SK-N-SH (cell line): ENCODE data around the gene MEF2C.

Source experiments
- RAD21 ChIP-seq: IDR thresholded peaks from 2 replicates; pipeline ENCODE4 v1.6.1; 2012; ENCODE audit warnings: mild to moderate bottlenecking, low read length
- TF ChIP-seq, protein P1 (sequence below): fragments of 200-600 bp; sonication (generic); IDR thresholded peaks from 2 replicates; pipeline ENCODE4 v1.6.1; 2017; ENCODE audit warnings: antibody characterized with exemption, mild to moderate bottlenecking, moderate library complexity
- TF ChIP-seq, protein P2 (sequence below): IDR thresholded peaks from 2 replicates; pipeline ENCODE4 v1.4.0; 2012; ENCODE audit warnings: low read depth, borderline replicate concordance

DNA sequence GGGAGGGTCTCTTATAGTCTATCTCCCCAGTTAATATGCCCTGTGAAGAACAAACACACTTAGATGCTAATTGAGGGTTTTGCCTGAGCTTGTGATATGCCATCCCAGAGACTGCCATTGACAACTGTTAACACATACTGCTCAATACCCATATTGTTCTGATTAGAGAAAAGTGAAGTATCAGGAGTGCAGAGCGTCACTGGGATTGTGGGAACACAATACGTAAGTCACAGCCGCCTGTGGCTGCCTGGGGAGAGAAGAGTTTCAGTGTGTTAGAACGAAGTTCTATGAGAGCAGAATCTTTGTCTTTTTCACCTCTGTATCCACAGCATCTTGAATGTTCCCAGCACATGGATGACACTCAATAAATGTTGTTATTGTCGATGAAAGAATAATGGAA, 110.2 kb downstream of the MEF2C start:
- TF ChIP-seq, protein P1, sequence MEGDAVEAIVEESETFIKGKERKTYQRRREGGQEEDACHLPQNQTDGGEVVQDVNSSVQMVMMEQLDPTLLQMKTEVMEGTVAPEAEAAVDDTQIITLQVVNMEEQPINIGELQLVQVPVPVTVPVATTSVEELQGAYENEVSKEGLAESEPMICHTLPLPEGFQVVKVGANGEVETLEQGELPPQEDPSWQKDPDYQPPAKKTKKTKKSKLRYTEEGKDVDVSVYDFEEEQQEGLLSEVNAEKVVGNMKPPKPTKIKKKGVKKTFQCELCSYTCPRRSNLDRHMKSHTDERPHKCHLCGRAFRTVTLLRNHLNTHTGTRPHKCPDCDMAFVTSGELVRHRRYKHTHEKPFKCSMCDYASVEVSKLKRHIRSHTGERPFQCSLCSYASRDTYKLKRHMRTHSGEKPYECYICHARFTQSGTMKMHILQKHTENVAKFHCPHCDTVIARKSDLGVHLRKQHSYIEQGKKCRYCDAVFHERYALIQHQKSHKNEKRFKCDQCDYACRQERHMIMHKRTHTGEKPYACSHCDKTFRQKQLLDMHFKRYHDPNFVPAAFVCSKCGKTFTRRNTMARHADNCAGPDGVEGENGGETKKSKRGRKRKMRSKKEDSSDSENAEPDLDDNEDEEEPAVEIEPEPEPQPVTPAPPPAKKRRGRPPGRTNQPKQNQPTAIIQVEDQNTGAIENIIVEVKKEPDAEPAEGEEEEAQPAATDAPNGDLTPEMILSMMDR: no peak
- TF ChIP-seq, protein P2, sequence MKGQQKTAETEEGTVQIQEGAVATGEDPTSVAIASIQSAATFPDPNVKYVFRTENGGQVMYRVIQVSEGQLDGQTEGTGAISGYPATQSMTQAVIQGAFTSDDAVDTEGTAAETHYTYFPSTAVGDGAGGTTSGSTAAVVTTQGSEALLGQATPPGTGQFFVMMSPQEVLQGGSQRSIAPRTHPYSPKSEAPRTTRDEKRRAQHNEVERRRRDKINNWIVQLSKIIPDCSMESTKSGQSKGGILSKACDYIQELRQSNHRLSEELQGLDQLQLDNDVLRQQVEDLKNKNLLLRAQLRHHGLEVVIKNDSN: no peak
- no peak for TF ChIP-seq RAD21
